NCI-H1048 (cell line): ENCODE measurements around the gene CHN2.

Experiments used
- DNase-seq: peaks from one replicate; lab custom pipeline; 2025; lab: John Stamatoyannopoulos, UW

The CHN2 gene

GRCh38 chr7:29432721-29433120 lies 238.1 kb downstream of the CHN2 start:
- no peak for DNase-seq

GRCh38 chr7:29434380-29434768 lies 239.8 kb downstream of the CHN2 start:
- no peak for DNase-seq

- DNase-seq = no peak
Observed at GRCh38 chr7:29435167-29435566, 240.6 kb downstream of the CHN2 start.

- no peak for DNase-seq
Observed at GRCh38 chr7:29435902-29436301, 241.3 kb downstream of the CHN2 start.

GRCh38 chr7:29442146-29442545 lies 247.6 kb downstream of the CHN2 start:
- no peak for DNase-seq

GRCh38 chr7:29443552-29443951 lies 249.0 kb downstream of the CHN2 start:
- no peak for DNase-seq

- DNase-seq = no peak
Observed at GRCh38 chr7:29444267-29444666, 249.7 kb downstream of the CHN2 start.

- no peak for DNase-seq
Observed at GRCh38 chr7:29445736-29446135, 251.2 kb downstream of the CHN2 start.

GRCh38 chr7:29447828-29448227 lies 253.3 kb downstream of the CHN2 start:
- no peak for DNase-seq

GRCh38 chr7:29449569-29450260 lies 255.1 kb downstream of the CHN2 start:
- DNase-seq = no peak

- DNase-seq = no peak
Observed at GRCh38 chr7:29453021-29453420, 258.4 kb downstream of the CHN2 start.

GRCh38 chr7:29454464-29454863 lies 259.9 kb downstream of the CHN2 start:
- no peak for DNase-seq

GRCh38 chr7:29454899-29455451 lies 260.4 kb downstream of the CHN2 start:
- no peak for DNase-seq

GRCh38 chr7:29457141-29457561 lies 262.6 kb downstream of the CHN2 start:
- DNase-seq = no peak

- no peak for DNase-seq
Observed at GRCh38 chr7:29457565-29458011, 263.0 kb downstream of the CHN2 start.

- no peak for DNase-seq
Observed at GRCh38 chr7:29458933-29459332, 264.4 kb downstream of the CHN2 start.

- no peak for DNase-seq
Observed at GRCh38 chr7:29459589-29459988, 265.0 kb downstream of the CHN2 start.

- no peak for DNase-seq
Observed at GRCh38 chr7:29461996-29462395, 267.4 kb downstream of the CHN2 start.

- no peak for DNase-seq
Observed at GRCh38 chr7:29463504-29464158, 269.1 kb downstream of the CHN2 start.

GRCh38 chr7:29464753-29465152 lies 270.2 kb downstream of the CHN2 start:
- DNase-seq = no peak

- DNase-seq = no peak
Observed at GRCh38 chr7:29467193-29467926, 272.8 kb downstream of the CHN2 start.

GRCh38 chr7:29468196-29468595 lies 273.6 kb downstream of the CHN2 start:
- no peak for DNase-seq

GRCh38 chr7:29469281-29469680 lies 274.7 kb downstream of the CHN2 start:
- DNase-seq = no peak
